MM.1S (cell line): ENCODE measurements around the gene PPP4R1.

Experiments
- DNase-seq: peaks from one replicate; pipeline ENCODE4 v3.0.0-alpha.2; 2015
- H2AFZ ChIP-seq: fragments of 300-600 bp; sonication (generic); 2 replicates; pipeline ENCODE4 v1.6.0; 2016; ENCODE audit warnings: antibody characterized with exemption, low read length
- H3F3A ChIP-seq: fragments of 300-600 bp; sonication (generic); 2 replicates; pipeline ENCODE4 v1.6.1; 2016; ENCODE audit warnings: mild to moderate bottlenecking, antibody characterized with exemption, low read length, moderate library complexity, mixed read lengths; ENCODE audit not compliant: insufficient read depth
- H3K27ac ChIP-seq: fragments of 300-600 bp; sonication (generic); 2 replicates; pipeline ENCODE4 v1.5.1; 2016; ENCODE audit warnings: mild to moderate bottlenecking, low read length
- H3K27me3 ChIP-seq: fragments of 300-600 bp; sonication (generic); replicated peaks from 2 replicates; pipeline ENCODE4 v1.6.0; 2016; ENCODE audit warnings: low read length; ENCODE audit not compliant: insufficient read depth
- H3K36me3 ChIP-seq: fragments of 300-600 bp; sonication (generic); replicated peaks from 2 replicates; pipeline ENCODE4 v1.6.1; 2016; ENCODE audit warnings: mild to moderate bottlenecking, low read length, mixed read lengths; ENCODE audit not compliant: insufficient read depth
- H3K4me1 ChIP-seq: fragments of 300-600 bp; sonication (generic); 2 replicates; pipeline ENCODE4 v1.6.1; 2016; ENCODE audit warnings: low read length, mixed read lengths
- H3K4me2 ChIP-seq: fragments of 300-600 bp; sonication (generic); 2 replicates; pipeline ENCODE4 v1.6.0; 2016; ENCODE audit warnings: low read depth, low read length
- H3K4me3 ChIP-seq: fragments of 300-600 bp; sonication (generic); 2 replicates; pipeline ENCODE4 v1.5.1; 2016; ENCODE audit warnings: low read length, mixed read lengths
- H3K79me2 ChIP-seq: fragments of 300-600 bp; sonication (generic); 2 replicates; pipeline ENCODE4 v1.6.1; 2016; ENCODE audit warnings: mixed run types, low read length, mixed read lengths
- H3K9ac ChIP-seq: fragments of 300-600 bp; sonication (generic); 2 replicates; pipeline ENCODE4 v1.6.1; 2016; ENCODE audit warnings: low read length, mixed read lengths
- H3K9me2 ChIP-seq: fragments of 300-600 bp; sonication (generic); replicated peaks from 2 replicates; pipeline ENCODE4 v1.6.1; 2016; ENCODE audit warnings: mild to moderate bottlenecking, low read length, mixed read lengths; ENCODE audit not compliant: insufficient read depth
- H3K9me3 ChIP-seq: fragments of 300-600 bp; sonication (generic); replicated peaks from 2 replicates; pipeline ENCODE4 v1.6.1; 2016; ENCODE audit warnings: mild to moderate bottlenecking, low read length, mixed read lengths; ENCODE audit not compliant: insufficient read depth
- H4K20me1 ChIP-seq: fragments of 300-600 bp; sonication (generic); 2 replicates; pipeline ENCODE4 v1.6.1; 2016; ENCODE audit warnings: mild to moderate bottlenecking, low read length, moderate library complexity, mixed read lengths; ENCODE audit not compliant: insufficient read depth
- EZH2 ChIP-seq: fragments of 300-600 bp; sonication (generic); optimal IDR thresholded peaks from 2 replicates; pipeline ENCODE3; 2017; ENCODE audit warnings: low read depth, mild to moderate bottlenecking, antibody characterized with exemption, low read length, mixed read lengths
- EZH2phosphoT487 ChIP-seq: fragments of 300-600 bp; sonication (generic); IDR thresholded peaks from 2 replicates; pipeline ENCODE4 v1.6.1; 2018; ENCODE audit warnings: antibody characterized with exemption, low read length
- TF ChIP-seq, protein P1 (sequence below): fragments of 300-600 bp; sonication (generic); IDR thresholded peaks from 2 replicates; pipeline ENCODE4 v1.5.1; 2016; ENCODE audit warnings: antibody characterized with exemption, low read length, mixed read lengths

Gene PPP4R1

DNA sequence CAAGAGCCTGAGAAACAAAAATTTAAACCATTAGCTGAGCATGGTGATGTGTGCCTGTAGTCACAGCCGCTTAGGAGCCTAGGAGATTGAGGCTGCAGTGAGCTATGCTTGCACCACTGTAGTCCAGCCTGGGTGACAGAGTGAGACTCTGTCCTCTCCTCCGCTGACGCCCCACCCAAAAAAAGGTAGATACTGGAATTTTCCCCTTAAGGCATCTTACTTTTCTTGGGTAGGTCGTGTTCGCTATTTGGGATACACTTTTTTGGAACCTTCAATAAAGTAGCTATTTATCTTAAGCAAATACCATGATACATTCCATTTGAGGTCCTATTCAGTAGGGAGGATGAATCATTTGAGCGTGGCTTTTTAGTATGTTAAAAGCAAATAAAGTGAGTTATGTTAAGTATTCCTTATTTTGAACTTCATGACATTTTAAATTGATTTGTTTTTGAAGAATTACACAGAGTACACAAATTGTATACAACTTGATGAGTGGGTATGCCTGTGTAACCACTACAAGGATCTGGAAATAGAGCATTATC lies 100.3 kb downstream of the PPP4R1 start:
- Histone ChIP-seq H3K4me1 (no peaks in the 10 kb centered on the region), H2AFZ (no peak overlapping the region), H3F3A (no peaks in the 10 kb centered on the region), H3K27ac (no peak overlapping the region), H3K9ac (no peak overlapping the region), H3K36me3 (no peaks in the 10 kb centered on the region), H3K4me3 (no peak overlapping the region), H3K4me2 (no peak overlapping the region), H3K9me2 (no peaks in the 10 kb centered on the region), H3K9me3 (no peaks in the 10 kb centered on the region), H3K79me2 (peaks cover 34% of the 10 kb centered on the region), H3K27me3 (no peaks in the 10 kb centered on the region), H4K20me1 (no peaks in the 10 kb centered on the region)
- DNase-seq, result no peak
- TF ChIP-seq, protein P1, sequence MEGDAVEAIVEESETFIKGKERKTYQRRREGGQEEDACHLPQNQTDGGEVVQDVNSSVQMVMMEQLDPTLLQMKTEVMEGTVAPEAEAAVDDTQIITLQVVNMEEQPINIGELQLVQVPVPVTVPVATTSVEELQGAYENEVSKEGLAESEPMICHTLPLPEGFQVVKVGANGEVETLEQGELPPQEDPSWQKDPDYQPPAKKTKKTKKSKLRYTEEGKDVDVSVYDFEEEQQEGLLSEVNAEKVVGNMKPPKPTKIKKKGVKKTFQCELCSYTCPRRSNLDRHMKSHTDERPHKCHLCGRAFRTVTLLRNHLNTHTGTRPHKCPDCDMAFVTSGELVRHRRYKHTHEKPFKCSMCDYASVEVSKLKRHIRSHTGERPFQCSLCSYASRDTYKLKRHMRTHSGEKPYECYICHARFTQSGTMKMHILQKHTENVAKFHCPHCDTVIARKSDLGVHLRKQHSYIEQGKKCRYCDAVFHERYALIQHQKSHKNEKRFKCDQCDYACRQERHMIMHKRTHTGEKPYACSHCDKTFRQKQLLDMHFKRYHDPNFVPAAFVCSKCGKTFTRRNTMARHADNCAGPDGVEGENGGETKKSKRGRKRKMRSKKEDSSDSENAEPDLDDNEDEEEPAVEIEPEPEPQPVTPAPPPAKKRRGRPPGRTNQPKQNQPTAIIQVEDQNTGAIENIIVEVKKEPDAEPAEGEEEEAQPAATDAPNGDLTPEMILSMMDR, result no peak
- TF ChIP-seq EZH2 (no peak), EZH2phosphoT487 (no peak)

DNA sequence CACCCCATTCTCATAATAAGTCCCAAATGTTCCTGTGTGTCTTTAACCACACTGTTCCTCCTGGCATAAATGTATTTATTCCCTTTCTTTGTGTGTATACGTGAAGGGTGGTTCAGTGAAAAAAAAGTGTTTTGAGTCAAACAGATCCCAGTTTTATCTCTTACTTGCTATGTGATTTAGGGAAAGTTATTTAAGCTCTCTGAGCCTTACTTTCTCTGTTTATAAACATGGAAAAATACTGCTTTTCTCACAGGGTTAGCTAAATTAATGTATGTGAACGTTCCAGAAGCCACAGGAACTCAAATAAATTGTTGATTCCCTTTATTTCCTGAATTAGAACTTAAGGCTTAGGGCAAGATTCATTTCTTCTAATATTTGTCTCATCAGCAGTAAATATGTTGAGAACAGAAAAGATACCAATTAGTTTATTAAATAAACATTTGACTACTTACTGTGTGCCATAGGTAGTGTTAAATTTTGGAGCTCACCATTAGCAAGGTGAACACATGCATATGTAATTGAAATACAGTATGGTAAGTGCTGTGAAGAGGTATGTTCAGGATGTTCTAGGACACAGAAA lies 105.8 kb downstream of the PPP4R1 start:
- Histone ChIP-seq H2AFZ (no peak overlapping the region), H3K9me2 (no peaks in the 10 kb centered on the region), H3K27ac (no peak overlapping the region), H3K9ac (no peak overlapping the region), H3F3A (0 out of 2 replicates have a peak, but pooled peaks cover 7% of the 10 kb centered on the region), H3K27me3 (no peaks in the 10 kb centered on the region), H4K20me1 (no peaks in the 10 kb centered on the region), H3K9me3 (no peaks in the 10 kb centered on the region), H3K4me2 (no peak overlapping the region), H3K36me3 (no peaks in the 10 kb centered on the region), H3K4me3 (no peak overlapping the region), H3K4me1 (peaks cover 16% of the 10 kb centered on the region), H3K79me2 (peaks cover 78% of the 10 kb centered on the region)
- TF ChIP-seq, protein P1, result no peak
- TF ChIP-seq EZH2 (no peak), EZH2phosphoT487 (no peak)
- DNase-seq, result no peak

DNA sequence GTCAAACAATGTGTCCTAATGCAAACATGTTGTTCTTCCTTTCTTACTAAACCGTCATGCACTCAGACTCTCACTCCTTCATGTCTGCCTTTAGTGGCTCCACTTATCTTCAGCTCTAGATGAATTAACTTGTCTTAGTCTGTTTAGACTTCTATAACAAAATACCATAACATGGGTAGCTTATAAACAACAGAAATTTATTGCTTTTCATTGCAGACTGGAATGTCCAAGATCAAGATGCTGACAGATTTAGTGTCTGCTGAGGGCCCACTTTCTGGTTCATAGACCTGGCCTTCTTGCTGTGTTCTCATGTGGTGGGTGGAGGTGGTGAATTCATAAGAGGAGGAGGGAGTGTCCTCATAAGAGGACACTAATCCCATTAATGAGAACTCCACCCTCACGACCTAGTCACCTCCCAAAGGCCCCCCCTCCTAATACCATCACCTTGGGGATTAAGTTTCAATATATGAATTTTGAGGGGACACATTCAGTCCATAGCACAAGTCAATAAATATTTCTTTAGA lies 106.7 kb downstream of the PPP4R1 start:
- H3K4me2 ChIP-seq, result no peak overlapping the region
- no peak for DNase-seq
- H3K9ac ChIP-seq, result no peak overlapping the region
- H3K27me3 ChIP-seq, result no peaks in the 10 kb centered on the region
- no peaks in the 10 kb centered on the region for H4K20me1 ChIP-seq
- H3F3A ChIP-seq, result 0 out of 2 replicates have a peak, but pooled peaks cover 7% of the 10 kb centered on the region
- H3K9me3 ChIP-seq, result no peaks in the 10 kb centered on the region
- peaks cover 74% of the 10 kb centered on the region for H3K79me2 ChIP-seq
- H3K4me3 ChIP-seq, result no peak overlapping the region
- no peak overlapping the region for H3K27ac ChIP-seq
- H3K9me2 ChIP-seq, result no peaks in the 10 kb centered on the region
- H2AFZ ChIP-seq, result no peak overlapping the region
- H3K36me3 ChIP-seq, result no peaks in the 10 kb centered on the region
- H3K4me1 ChIP-seq, result peaks cover 16% of the 10 kb centered on the region
- TF ChIP-seq EZH2phosphoT487 (no peak), EZH2 (no peak)
- TF ChIP-seq, protein P1, result no peak
